Stomach (tissue), 9 donors: ENCODE measurements around the gene GABRG3. TPM values are rescaled to one million over a fixed set of nuclear protein-coding genes. Genes with fewer than 3 reads are reported as not detected.

Experiments used
- DNase-seq, 2 donors: peaks; one replicate each; pipeline versions ENCODE4 v3.0.0 to v3.0.0-alpha.2; 2013 to 2019
- H3K27ac ChIP-seq, 5 donors: fragments of 200-600 bp in 4 of 5; sonication (generic) in 4 of 5; one replicate each; pipeline ENCODE4 v1.5.1; 2013 to 2019; ENCODE audit warnings: mild to moderate bottlenecking in 1 of 5, moderate library complexity in 1 of 5
- H3K27me3 ChIP-seq, 3 donors: fragments of 200-600 bp; sonication (generic); one replicate each; pipeline ENCODE4 v1.5.1; 2017 to 2019; ENCODE audit warnings: mixed run types in 1 of 3
- H3K36me3 ChIP-seq, 4 donors: fragments of 200-600 bp; sonication (generic); 1 replicate in 3 of 4; 2 replicates in 1 of 4; pipeline ENCODE4 v1.5.1; 2016 to 2019
- H3K4me1 ChIP-seq, 4 donors: fragments of 200-600 bp; sonication (generic); one replicate each; pipeline ENCODE4 v1.5.1; 2016 to 2019
- H3K4me3 ChIP-seq, 4 donors: fragments of 200-600 bp; sonication (generic) in 3 of 4; one replicate each; pipeline ENCODE4 v1.5.1; 2016 to 2019; ENCODE audit warnings: mild to moderate bottlenecking in 1 of 4
- H3K9me3 ChIP-seq, 4 donors: fragments of 200-600 bp; sonication (generic); one replicate each; pipeline ENCODE4 v1.5.1; 2016 to 2019
- CTCF ChIP-seq, 7 experiments: fragments of 450-650 bp in 4 of 7; fragments of 200-600 bp in 3 of 7; sonication (generic) in 3 of 7; IDR thresholded peaks; one replicate each; pipeline ENCODE4 v1.5.1; 2016 to 2019; ENCODE audit warnings: antibody characterized with exemption in 7 of 7, control low read depth in 2 of 7, mild to moderate bottlenecking in 1 of 7
- EP300 ChIP-seq: sonication (generic); formaldehyde crosslinking; IDR thresholded peaks from one replicate; pipeline ENCODE4 v1.6.1; 2017; ENCODE audit warnings: antibody characterized with exemption
- POLR2A ChIP-seq, 4 donors: fragments of 450-650 bp; IDR thresholded peaks; one replicate each; pipeline ENCODE4 v1.6.1; 2016; ENCODE audit warnings: antibody characterized with exemption in 4 of 4, control low read depth in 2 of 4, mild to moderate bottlenecking in 1 of 4, moderate library complexity in 1 of 4
- POLR2AphosphoS5 ChIP-seq, 3 donors: sonication (generic); formaldehyde crosslinking; IDR thresholded peaks; one replicate each; pipeline ENCODE4 v1.6.1; 2016; ENCODE audit warnings: antibody characterized with exemption in 3 of 3
- WGBS, 5 donors: extraction: QIAGEN DNeasy Blood & Tissue Kit in 3 of 5; methylation state at CpG; one replicate each; pipeline versions ENCODE4 v1.1.5 to v1.1.7; 2013 to 2018; 5-methylcytosine and 5-hydroxymethylcytosine counted together
- intact Hi-C: fragments of 100-400 bp; cut with DNase I; formaldehyde crosslinking; loops from one replicate; pipeline ENCODE4 v1.15.1; 2023; ENCODE audit warnings: low total_unique reads
- polyA plus RNA-seq, 3 donors: library from polyadenylated mRNA; stranded (reverse); fragments of 200-250 nt; gene quantifications; one replicate each; pipeline ENCODE4 v1.2.3, GENCODE V29; 2013
- total RNA-seq, 5 donors: library from RNA; depleted of rRNA; stranded (reverse); fragments of >200 nt; gene quantifications; one replicate each; pipeline versions ENCODE4 v1.1.0 to v1.2.3, GENCODE V29; 2014 to 2016
- donor health status: healthy with polysubstance abuse.
- donor health status: Bipolar disorder and iron deficiency.
- donor health status: healthy.

Gene GABRG3
- total and polyA plus RNA-seq, 8 donors = 0.37 to 1.5 TPM; not detected in 6

GRCh38 chr15:27043770-27044169 is 72.8 kb downstream of the GABRG3 start:
- no peak for DNase-seq
- no peak overlapping the region for H3K27ac ChIP-seq
- H3K27me3 ChIP-seq = no peaks in the 10 kb centered on the region
- WGBS, 5 donors = 69 to 84% (median 73%) methylated on average over 5 to 6 of the region's 6 CpGs
- no peaks in the 10 kb centered on the region for H3K36me3 ChIP-seq
- TF ChIP-seq EP300 (no peak), CTCF (IDR thresholded peaks at IDR 0.05) (no peak), POLR2AphosphoS5 (IDR thresholded peaks at IDR 0.05) (no peak), POLR2A (IDR thresholded peaks at IDR 0.05) (no peak)
- intact Hi-C loops = no loop called here
- peaks cover 0 to 5% (median 0%) of the 10 kb centered on the region in 4 donors for H3K9me3 ChIP-seq
- no peak overlapping the region for H3K4me3 ChIP-seq
- H3K4me1 ChIP-seq = no peaks in the 10 kb centered on the region

- WGBS, 5 donors = 83 to 92% (median 91%) methylated on average over 16 of the region's 16 CpGs
- no peak overlapping the region for H3K27ac ChIP-seq
- H3K9me3 ChIP-seq = peaks cover 0 to 5% (median 0%) of the 10 kb centered on the region in 4 donors
- intact Hi-C loops = no loop called here
- H3K27me3 ChIP-seq = no peaks in the 10 kb centered on the region
- no peak for DNase-seq
- TF ChIP-seq EP300 (no peak), POLR2AphosphoS5 (IDR thresholded peaks at IDR 0.05) (no peak), POLR2A (IDR thresholded peaks at IDR 0.05) (no peak), CTCF (IDR thresholded peaks at IDR 0.05) (no peak)
- H3K4me1 ChIP-seq = no peaks in the 10 kb centered on the region
- H3K36me3 ChIP-seq = no peaks in the 10 kb centered on the region
- H3K4me3 ChIP-seq = no peak overlapping the region
These were observed 74.8 kb downstream of the GABRG3 start for GRCh38 chr15:27045796-27046195.

GRCh38 chr15:27046880-27047279 is 75.9 kb downstream of the GABRG3 start:
- H3K4me1 ChIP-seq = no peaks in the 10 kb centered on the region
- H3K4me3 ChIP-seq = no peak overlapping the region
- intact Hi-C loops = no loop called here
- 68 to 81% (median 76%) methylated on average over 3 of the region's 3 CpGs for WGBS, 5 donors
- DNase-seq = no peak
- H3K36me3 ChIP-seq = no peaks in the 10 kb centered on the region
- no peaks in the 10 kb centered on the region for H3K27me3 ChIP-seq
- H3K9me3 ChIP-seq = peaks cover 0 to 5% (median 0%) of the 10 kb centered on the region in 4 donors
- no peak overlapping the region for H3K27ac ChIP-seq
- TF ChIP-seq POLR2AphosphoS5 (IDR thresholded peaks at IDR 0.05) (no peak), POLR2A (IDR thresholded peaks at IDR 0.05) (no peak), EP300 (no peak), CTCF (IDR thresholded peaks at IDR 0.05) (no peak)

- DNase-seq = no peak
- TF ChIP-seq EP300 (no peak), POLR2A (IDR thresholded peaks at IDR 0.05) (no peak), CTCF (IDR thresholded peaks at IDR 0.05) (no peak), POLR2AphosphoS5 (IDR thresholded peaks at IDR 0.05) (no peak)
- no peaks in the 10 kb centered on the region for H3K4me1 ChIP-seq
- H3K36me3 ChIP-seq = no peaks in the 10 kb centered on the region
- intact Hi-C loops = no loop called here
- no peaks in the 10 kb centered on the region for H3K9me3 ChIP-seq
- H3K27ac ChIP-seq = no peak overlapping the region
- H3K4me3 ChIP-seq = no peak overlapping the region
- 29 to 58% (median 37%) methylated on average over 4 of the region's 4 CpGs for WGBS, 5 donors
- H3K27me3 ChIP-seq = no peaks in the 10 kb centered on the region
These were observed 79.2 kb downstream of the GABRG3 start for GRCh38 chr15:27050163-27050562.
